GM12878 (cell line): ENCODE measurements around the gene CDKN1B. TPM values are rescaled to one million over a fixed set of nuclear protein-coding genes. Genes with fewer than 3 reads are reported as not detected.

Experiments
- CBFB ChIP-seq: IDR thresholded peaks from 2 replicates; pipeline ENCODE4 v1.6.1; 2016; ENCODE audit warnings: antibody characterized with exemption, low read depth
- CHD4 ChIP-seq: fragments of 200-600 bp; sonication (generic); IDR thresholded peaks from 2 replicates; pipeline ENCODE4 v1.6.1; 2016; ENCODE audit warnings: mild to moderate bottlenecking
- EZH2 ChIP-seq: IDR thresholded peaks from 2 replicates; pipeline ENCODE4 v1.6.1; 2012; ENCODE audit warnings: low read depth, mild to moderate bottlenecking, control low read depth, inconsistent platforms, low read length, borderline replicate concordance; ENCODE audit not compliant: control insufficient read depth
- GABPA ChIP-seq: IDR thresholded peaks from 2 replicates; pipeline ENCODE4 v1.6.1; 2014; ENCODE audit warnings: antibody characterized with exemption, low read depth, mild to moderate bottlenecking, inconsistent platforms
- HDAC2 ChIP-seq: fragments of 200-600 bp; sonication (generic); IDR thresholded peaks from 2 replicates; pipeline ENCODE4 v1.6.1; 2017
- HSF1 ChIP-seq: fragments of 150-350 bp; IDR thresholded peaks from 2 replicates; pipeline ENCODE4 v1.6.1; 2014; ENCODE audit warnings: mild to moderate bottlenecking, low read depth, low read length
- IKZF1 ChIP-seq: fragments of 450-650 bp; conservative IDR thresholded peaks from 2 replicates; pipeline ENCODE4 v1.6.1; 2017; ENCODE audit warnings: antibody characterized with exemption, mild to moderate bottlenecking
- JUNB ChIP-seq: IDR thresholded peaks from 2 replicates; pipeline ENCODE4 v1.6.1; 2016; ENCODE audit warnings: antibody characterized with exemption, mild to moderate bottlenecking
- LARP7 ChIP-seq: fragments of 450-650 bp; IDR thresholded peaks from 2 replicates; pipeline ENCODE4 v1.6.1; 2017; ENCODE audit warnings: mild to moderate bottlenecking
- MEF2B ChIP-seq: fragments of 450-650 bp; IDR thresholded peaks from 2 replicates; pipeline ENCODE4 v1.6.1; 2018; ENCODE audit warnings: mild to moderate bottlenecking, moderate library complexity; ENCODE audit not compliant: partially characterized antibody, poor library complexity, severe bottlenecking
- MTA3 ChIP-seq: IDR thresholded peaks from 2 replicates; pipeline ENCODE4 v1.6.1; 2012; ENCODE audit warnings: low read length, inconsistent platforms, borderline replicate concordance
- POLR2A ChIP-seq: IDR thresholded peaks from 2 replicates; pipeline ENCODE4 v1.6.1; 2011; ENCODE audit warnings: low read depth, mild to moderate bottlenecking, low read length
- RAD51 ChIP-seq: fragments of 450-650 bp; IDR thresholded peaks from 2 replicates; pipeline ENCODE4 v1.6.1; 2016; ENCODE audit warnings: moderate library complexity, mild to moderate bottlenecking, inconsistent platforms
- RBBP5 ChIP-seq: fragments of 200-600 bp; sonication (generic); conservative IDR thresholded peaks from 2 replicates; pipeline ENCODE4 v1.6.1; 2016
- REST ChIP-seq: IDR thresholded peaks from 2 replicates; pipeline ENCODE4 v1.6.1; 2012; ENCODE audit warnings: mild to moderate bottlenecking, low read depth, low read length
- SMAD1 ChIP-seq: fragments of 450-650 bp; IDR thresholded peaks from 2 replicates; pipeline ENCODE4 v1.6.1; 2018; ENCODE audit warnings: mild to moderate bottlenecking, low read depth; ENCODE audit not compliant: partially characterized antibody
- TBL1XR1 ChIP-seq: IDR thresholded peaks from 2 replicates; pipeline ENCODE4 v1.6.1; 2012; ENCODE audit warnings: low read depth, low read length, improper control_type of control experiment
- TCF3 ChIP-seq: IDR thresholded peaks from 2 replicates; pipeline ENCODE4 v1.6.1; 2012; ENCODE audit warnings: low read depth, mild to moderate bottlenecking, low read length, borderline replicate concordance; ENCODE audit not compliant: insufficient read depth
- USF2 ChIP-seq: IDR thresholded peaks from 2 replicates; pipeline ENCODE4 v1.6.1; 2011; ENCODE audit warnings: low read depth, low read length, improper control_type of control experiment, borderline replicate concordance
- ZNF384 ChIP-seq: IDR thresholded peaks from 2 replicates; pipeline ENCODE4 v1.6.1; 2012; ENCODE audit warnings: low read depth, mild to moderate bottlenecking, low read length, improper control_type of control experiment, borderline replicate concordance
- ZZZ3 ChIP-seq: IDR thresholded peaks from 2 replicates; pipeline ENCODE4 v1.6.1; 2011; ENCODE audit warnings: low read depth; ENCODE audit not compliant: control insufficient read depth, insufficient read length
- polyA plus RNA-seq, 11 experiments: library from polyadenylated mRNA; depleted of rRNA in 4 of 11; unstranded in 6 of 11; stranded (reverse) in 5 of 11; fragments of >200 nt; fragmentation: Nextera tagmentation in 4 of 11; fragmentation: Illumina TruSeq in 1 of 11; extraction: Ambion mirVana in 4 of 11; extraction: Trizol in 1 of 11; gene quantifications; 1 replicate in 1 of 11; 2 replicates in 10 of 11; pipeline versions ENCODE4 v1.2.1 to v1.2.3, GENCODE V29; 2011 to 2016; ENCODE audit warnings: inconsistent platforms in 2 of 11, missing spikeins in 2 of 11, low read depth in 1 of 11
- total RNA-seq, 4 experiments: library from RNA; depleted of rRNA in 3 of 4; stranded (reverse); fragments of >200 nt in 3 of 4; fragmentation: Illumina TruSeq in 1 of 4; extraction: Trizol in 1 of 4; gene quantifications; 2 replicates each; pipeline versions ENCODE4 v1.2.1 to v1.2.3, GENCODE V29; 2013 to 2021
- TF ChIP-seq, protein P1 (sequence below): fragments of 450-650 bp; IDR thresholded peaks from 2 replicates; pipeline ENCODE4 v1.6.1; 2016; ENCODE audit warnings: mild to moderate bottlenecking
- TF ChIP-seq, protein P2 (sequence below): IDR thresholded peaks from 2 replicates; pipeline ENCODE4 v1.6.1; 2012; ENCODE audit warnings: low read depth, low read length, improper control_type of control experiment

CDKN1B gene
- total and polyA plus RNA-seq, 10 of the 15 experiments (the other 5 are each of a cell fraction or from before 2014, with no cell fraction given): 4.2 to 39.1 (median 23.1) TPM

- TF ChIP-seq SMAD1 (no peak), RBBP5 (no peak), USF2 (no peak), CHD4 (no peak), ZNF384 (no peak), MEF2B (no peak), GABPA (no peak), LARP7 (no peak), POLR2A (no peak), EZH2 (no peak), MTA3 (no peak), HSF1 (0 out of 2 replicates have a peak, but pooled peaks have one; percentile 78), TCF3 (no peak), IKZF1 (no peak; the same call in 1 of the 2 replicates), TBL1XR1 (no peak), ZZZ3 (no peak), HDAC2 (no peak), CBFB (0 out of 2 replicates have a peak, but pooled peaks have one; percentile 16), REST (no peak), JUNB (no peak), RAD51 (no peak)
- TF ChIP-seq, protein P1, sequence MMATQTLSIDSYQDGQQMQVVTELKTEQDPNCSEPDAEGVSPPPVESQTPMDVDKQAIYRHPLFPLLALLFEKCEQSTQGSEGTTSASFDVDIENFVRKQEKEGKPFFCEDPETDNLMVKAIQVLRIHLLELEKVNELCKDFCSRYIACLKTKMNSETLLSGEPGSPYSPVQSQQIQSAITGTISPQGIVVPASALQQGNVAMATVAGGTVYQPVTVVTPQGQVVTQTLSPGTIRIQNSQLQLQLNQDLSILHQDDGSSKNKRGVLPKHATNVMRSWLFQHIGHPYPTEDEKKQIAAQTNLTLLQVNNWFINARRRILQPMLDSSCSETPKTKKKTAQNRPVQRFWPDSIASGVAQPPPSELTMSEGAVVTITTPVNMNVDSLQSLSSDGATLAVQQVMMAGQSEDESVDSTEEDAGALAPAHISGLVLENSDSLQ: peak; percentile 29; the same call in 1 of the 2 replicates
- TF ChIP-seq, protein P2, sequence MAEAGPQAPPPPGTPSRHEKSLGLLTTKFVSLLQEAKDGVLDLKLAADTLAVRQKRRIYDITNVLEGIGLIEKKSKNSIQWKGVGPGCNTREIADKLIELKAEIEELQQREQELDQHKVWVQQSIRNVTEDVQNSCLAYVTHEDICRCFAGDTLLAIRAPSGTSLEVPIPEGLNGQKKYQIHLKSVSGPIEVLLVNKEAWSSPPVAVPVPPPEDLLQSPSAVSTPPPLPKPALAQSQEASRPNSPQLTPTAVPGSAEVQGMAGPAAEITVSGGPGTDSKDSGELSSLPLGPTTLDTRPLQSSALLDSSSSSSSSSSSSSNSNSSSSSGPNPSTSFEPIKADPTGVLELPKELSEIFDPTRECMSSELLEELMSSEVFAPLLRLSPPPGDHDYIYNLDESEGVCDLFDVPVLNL: no peak
Observed at GRCh38 chr12:12704593-12705230, 12.5 kb upstream of the CDKN1B start (continued).
